Measurements from ENCODE around the gene ZNF235.
"Not testable (repeated sequence)": the region's sequence is repeated elsewhere in the genome, so short reads cannot be mapped to it uniquely, and the experiment has no call there.

ZNF235 gene

DNA sequence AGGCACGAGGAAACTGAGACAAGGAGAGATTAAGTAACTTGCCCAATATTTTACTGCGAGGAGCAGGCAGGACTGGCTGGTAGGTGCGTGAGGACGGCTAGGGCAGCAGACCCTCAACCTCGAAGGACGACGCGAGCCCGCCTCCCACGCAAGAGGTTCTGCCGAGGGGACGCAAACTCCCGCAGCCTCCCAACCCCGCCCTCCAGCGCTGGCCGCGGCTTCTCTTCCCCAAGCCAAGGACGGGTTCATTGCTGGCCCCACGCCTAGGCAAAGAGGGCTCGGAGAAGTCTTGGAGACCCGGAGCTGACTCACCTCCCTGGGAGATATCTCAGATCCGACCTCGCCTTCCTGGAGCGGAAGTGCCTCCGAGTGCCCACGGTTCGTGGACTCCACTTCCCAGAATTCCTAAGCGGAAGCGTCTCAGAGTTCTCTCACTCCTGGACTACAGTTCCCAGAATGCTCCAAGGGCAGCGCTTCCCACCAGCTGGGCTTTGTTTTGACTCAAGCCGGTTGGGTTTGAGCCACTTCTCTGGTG, at the start of gene ZNF235:
ZNF235 (minus strand) TSS at position 367 of the 535 bp plus-strand sequence. CDS start 1,621 bp downstream, outside the sequence.
- DNase-seq = peak; percentile 83

DNA sequence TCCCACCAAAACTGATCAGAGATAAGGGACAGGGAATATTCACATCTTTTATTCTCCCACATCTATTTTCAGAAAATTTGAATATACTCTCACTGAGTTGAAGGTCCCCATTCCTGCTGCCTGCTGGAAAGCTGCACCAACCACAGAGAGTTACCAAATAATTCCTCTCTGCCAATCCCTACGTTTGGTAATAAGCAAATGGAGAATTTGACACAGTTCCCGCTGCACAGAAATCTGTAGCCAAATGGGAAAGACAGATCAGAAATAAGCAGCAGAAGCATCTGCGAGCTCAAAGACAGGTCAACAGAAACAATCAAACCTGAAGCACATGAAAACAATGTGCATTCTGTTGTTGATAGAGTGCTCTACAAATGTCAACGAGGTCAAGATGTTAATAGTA, 41.7 kb upstream of the ZNF235 start:
- no peak for DNase-seq

DNA sequence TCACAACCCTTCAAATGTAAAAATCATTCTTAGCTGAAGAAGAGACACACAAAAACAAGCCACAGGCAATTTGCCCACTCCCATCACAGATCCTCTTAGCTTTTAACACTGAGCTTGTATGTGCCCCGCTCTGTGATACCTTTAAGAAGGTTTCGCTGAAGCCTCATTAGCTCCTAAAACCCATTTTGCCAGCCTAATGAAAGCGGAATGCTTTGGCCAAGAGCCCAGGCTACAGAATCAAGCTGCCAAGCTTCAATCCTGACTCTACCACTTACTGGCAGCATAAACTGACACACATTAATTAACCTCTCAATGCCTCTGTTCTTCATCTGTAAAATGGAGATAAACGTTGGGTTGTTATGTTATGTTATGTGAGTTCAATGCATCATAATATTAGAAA, 41.1 kb upstream of the ZNF235 start:
- no peak for DNase-seq

DNA sequence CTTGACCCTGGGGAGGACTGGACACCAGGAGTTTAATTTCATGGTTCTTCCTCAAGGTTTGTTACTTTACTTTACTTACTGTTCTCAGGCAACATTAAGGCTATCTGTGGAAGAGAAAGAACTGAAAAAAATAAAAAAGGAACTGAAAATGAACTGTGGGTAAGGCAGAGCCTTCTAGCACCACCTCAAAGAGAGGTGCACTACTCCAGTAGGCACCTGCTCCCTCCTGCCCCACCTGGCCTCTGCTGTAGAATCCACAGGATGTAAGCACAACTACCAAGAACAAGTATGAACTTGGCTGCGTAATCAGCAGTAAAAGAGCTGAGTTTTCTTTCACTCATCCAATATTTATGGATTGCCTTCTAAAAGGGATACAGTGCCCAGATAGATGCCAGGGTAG, 39.4 kb upstream of the ZNF235 start:
- no peak for DNase-seq

DNA sequence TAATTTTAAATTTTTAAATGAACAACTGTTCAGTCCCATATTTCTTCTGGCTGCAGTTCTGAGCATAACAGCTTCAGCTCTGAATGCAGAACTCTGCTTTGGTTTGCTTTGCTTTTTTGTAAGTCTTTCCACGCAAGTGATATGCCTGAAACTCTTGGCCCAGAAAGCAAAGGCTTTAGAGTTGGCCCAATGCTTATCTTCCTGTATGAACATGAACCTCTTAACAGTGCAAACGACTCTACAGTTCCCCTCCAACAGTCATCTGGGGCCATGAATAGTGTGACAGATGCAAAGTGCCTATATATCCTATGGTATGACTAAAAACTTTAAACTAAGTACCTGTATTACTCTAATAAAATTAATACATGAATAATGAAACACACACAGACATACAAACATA, 37.0 kb upstream of the ZNF235 start:
- no peak for DNase-seq

DNA sequence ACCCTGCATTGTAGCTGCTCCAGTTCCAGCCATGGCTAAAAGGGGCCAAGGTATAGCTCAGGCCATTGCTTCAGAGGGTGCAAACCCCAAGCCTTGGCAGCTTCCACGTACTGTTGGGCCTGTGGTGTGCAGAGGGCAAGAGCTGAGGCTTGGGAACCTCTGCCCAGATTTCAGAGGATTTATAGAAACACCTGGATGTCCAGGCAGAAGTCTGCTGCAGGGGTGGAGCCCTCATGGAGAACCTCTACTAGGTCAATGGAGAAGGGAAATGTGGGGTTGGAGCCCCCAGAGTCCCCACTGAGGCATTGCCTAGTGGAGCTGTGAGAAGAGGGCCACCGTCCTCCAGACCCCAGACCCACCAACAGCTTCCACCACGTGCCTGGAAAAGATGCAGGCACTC, 29.8 kb upstream of the ZNF235 start:
- not testable (repeated sequence) for DNase-seq

DNA sequence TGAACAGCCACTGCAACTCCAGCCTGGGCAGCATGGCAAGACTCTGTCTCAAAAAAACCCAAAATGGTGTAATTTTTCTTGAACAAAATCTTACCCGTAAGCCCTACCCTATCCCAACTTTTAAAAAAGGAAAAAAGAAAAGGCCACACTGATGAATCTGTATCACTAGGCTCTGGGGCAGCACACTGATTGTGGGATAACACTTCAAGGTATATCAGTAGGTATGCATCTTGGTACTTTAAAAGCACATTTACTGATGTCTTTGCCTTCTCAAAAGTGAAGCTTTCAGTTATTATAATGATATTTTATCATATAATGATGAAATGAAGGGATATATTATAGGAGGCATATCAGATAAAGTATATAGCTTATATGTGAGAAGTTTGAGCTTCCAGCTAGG, 27.3 kb upstream of the ZNF235 start:
- no peak for DNase-seq

DNA sequence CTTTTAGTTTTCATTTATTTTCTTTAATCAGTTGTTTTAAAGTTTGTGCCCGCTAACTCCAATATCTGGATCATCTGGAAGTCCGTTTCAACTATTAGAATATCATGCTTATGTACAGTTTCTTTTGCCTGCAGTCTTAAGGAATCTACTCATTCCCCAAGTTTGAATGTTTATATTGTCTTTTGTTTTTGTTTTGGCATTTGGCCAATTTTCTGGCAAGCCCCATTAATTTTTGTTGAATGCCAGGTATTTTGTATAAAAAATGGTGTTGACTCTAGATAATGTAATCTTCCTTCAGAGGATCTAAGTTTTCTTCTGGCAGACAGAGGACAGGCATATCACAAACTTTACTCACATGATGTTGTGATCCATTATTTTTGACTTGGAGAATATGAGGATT, 11.1 kb upstream of the ZNF235 start:
- no peak for DNase-seq

DNA sequence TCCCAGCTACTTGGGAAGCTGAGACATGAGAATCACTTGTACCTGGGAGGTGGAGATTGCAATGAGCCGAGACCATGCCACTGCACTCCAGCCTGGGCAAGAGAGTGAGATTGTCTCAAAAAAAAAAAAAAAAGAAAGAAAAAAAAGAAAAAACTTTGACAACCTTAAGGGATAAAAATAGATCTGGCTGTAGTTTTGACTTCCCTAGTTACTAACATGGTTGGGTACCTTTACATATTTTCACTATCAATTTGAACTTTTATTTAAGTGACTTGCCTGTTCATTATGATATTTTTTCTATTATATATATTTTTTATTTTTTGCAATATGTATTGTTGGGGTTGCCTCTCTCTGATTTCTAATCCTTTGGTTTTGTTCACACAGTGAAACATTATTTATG, 8.4 kb upstream of the ZNF235 start:
- no peak for DNase-seq

DNA sequence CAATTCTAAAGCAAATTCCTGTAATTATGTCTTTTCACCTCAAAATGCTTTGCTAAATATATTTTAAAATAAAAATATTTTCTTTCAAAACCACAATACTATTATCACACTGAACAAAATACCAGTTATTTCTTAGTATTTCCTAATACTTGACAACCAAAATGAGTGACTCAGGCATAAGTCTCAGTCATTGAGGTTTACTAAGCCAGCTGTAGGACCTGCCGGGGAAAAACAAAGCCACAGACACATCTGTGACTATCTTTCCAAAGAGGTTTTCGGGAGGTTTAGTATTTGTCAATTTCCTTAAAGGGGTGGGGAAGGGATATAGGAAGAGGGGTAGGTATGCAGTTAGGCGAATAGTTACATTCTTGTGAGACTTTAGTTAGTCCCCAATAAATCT, 3.2 kb upstream of the ZNF235 start:
- no peak for DNase-seq

DNA sequence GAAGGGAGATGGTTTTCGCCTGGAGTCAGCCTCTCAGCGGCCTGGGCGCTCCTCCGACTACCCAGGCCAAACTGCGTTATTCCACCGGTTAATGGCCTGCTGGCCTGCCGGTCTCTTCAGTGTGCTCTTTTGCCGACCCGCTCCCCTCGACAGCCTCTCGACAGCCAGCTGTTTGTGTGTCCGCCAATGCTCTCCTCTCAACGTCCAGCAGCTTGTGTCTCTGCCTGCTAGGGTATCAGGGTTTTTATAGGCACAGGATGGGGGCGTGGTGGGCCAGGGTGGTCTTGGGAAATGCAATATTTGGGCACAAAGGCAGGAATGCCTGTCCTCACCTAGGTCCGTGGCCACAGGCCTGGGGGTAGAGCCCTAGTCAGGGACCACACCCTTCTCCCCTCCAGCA, 1.5 kb upstream of the ZNF235 start:
- DNase-seq = no peak

DNA sequence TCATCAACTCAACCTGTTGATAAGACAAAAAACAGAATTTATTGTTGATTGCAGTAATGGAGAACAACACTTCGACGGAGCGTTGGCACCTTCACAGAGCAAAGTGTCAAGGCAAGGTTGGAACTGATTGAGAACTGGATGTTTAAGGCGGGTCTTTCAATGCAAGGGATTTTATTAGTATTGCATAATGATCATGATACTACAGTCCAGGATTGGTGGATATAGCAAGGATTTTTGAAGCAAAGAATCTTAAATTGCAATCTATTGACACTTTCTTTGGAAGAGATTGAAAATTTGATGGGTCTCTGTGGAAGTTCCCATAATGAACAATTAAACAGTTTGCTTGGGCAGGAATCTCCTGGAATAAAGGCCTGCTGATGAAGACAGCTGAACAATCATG, 632 bp upstream of the ZNF235 start:
- no peak for DNase-seq

DNA sequence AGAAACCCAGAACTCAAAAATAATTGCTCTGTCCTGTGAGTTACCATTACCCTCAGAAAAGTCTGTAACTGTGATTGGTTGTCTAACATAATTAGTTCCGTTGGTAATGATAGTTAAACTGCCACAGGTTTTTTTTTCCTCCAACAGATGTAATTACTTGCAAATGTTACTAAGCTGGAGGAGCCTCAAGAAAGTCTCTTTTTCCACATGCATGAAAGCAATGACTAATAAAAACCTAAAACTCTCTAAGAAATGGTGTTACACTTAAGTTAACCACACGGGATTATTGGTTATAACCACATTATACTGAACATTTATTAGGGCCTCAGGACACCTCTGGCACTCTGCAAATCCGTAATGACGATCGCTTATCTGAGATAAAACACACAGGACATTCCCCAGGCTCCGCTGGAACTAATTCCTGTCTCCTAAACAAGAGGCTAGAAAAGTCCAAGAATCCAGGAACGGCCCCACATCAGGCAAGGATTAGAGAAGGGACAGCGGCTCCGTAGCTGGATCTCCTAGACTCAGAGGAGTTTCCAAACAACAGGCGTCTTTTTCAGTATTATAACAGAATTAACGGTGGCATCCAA, 753 bp downstream of the ZNF235 start:
- DNase-seq = peak; percentile 27

DNA sequence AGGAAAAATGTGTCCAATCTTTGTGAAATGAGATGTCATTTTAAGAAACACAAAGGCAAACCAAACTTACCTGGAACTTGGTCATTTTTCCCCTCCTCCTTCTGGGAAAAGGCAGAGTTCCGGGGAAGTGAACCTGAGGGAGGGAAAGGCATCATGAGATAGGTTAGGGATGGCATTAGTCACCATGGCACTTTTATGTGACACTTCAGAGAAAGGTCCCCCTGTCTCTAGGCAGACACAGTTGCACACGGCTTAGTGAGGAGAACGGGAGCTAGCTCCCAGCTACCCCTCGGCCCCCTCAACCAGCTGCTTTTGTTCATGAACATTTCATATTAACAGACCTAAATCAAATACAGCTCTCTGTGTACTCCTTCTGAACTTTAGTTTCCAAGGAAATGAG, 1.5 kb downstream of the ZNF235 start:
- DNase-seq = no peak

DNA sequence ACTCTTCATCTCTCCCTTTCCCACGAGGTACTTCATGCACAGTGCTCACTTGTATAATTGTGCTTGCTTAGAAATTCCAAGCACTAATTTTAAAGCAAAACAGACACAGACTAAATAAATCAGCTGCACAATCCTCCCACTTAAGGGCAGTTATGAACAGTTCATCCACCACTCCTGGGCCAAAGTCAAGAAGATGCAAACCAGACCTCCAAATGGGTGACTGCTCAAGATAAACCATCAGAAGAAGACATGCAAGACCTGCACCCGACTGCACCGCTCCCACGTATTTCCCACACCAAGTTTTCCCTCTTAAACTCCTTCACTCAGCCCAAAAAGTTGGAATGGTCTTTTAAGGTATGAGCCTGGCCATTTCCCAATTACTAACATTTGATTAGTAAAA, 19.9 kb downstream of the ZNF235 start:
- no peak for DNase-seq

DNA sequence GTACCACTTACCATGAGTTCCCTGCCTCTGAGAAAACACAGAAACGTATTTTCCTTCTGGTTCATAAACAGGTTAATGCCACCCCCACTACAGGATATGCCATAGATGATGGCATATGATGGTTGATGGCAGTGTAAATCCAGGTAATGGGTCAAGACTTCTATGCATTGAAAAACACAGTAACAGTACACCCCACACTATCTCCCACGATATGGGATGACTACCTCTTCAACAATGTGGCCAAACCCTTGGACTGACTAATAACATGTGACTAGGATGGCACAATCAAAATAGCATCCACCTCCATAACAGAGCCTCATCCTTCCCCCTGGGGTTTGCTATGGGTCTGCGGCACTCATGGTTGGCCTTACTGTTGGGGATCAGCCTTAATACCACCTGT, 22.0 kb downstream of the ZNF235 start:
- DNase-seq = no peak

DNA sequence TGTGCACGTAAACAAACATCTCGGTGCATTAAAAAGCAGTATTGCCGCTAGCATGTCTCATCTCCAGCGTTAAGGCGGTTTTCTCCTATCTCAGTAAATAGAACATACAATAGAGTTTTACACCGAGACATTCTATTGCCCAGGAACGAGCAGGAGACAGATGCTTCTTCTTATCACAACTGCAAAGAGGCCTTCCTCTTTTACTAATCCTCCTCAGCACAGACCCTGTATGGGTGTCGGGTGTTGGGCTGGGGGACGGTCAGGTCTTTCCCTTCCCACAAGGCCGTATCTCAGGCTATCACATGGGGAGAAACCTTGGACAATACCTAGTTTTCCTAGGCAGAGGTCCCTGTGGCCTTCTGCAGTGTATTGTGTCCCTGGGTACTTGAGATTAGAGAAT, 23.9 kb downstream of the ZNF235 start:
- no peak for DNase-seq

DNA sequence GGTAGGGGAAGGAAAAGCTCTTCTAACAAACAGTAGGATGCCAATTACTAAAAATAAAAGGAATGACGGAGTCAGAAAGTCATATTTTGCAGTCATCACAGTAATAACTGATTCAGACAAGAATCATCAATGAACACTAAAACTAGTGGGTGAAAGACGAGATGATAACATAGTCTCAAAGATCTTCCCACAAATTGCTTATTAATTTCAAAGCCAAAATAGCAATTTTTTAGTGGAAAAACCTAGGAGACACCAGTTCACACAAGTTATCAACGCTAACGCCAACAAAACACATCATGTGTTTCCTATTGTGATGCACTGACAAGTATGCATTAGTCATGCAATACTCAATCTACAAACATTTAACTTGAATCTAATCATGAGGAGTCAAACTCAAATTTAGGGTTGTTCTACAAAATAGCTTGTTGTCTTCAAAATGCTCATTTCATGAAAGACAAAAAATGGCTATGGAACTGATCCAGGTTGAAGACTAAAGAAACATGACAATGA, 26.6 kb downstream of the ZNF235 start:
- no peak for DNase-seq

DNA sequence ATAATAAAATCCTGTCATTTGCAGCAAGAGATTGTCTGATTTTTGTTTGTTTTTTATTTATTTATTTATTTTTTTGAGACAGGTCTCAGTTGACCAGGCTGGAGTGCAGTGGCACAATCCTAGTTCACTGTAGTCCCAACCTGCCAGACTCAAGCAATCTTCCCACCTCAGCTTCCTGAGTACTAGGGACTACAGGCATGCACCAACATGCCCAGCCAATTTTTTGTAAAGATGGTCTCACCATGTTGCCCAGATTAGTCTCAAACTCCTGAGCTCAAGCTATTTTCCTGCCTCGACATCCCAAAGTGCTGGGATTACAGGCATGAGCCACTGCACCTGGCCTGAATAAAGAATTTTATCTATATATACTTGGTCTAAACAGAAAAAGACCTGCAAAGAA, 27.5 kb downstream of the ZNF235 start:
- DNase-seq = no peak

DNA sequence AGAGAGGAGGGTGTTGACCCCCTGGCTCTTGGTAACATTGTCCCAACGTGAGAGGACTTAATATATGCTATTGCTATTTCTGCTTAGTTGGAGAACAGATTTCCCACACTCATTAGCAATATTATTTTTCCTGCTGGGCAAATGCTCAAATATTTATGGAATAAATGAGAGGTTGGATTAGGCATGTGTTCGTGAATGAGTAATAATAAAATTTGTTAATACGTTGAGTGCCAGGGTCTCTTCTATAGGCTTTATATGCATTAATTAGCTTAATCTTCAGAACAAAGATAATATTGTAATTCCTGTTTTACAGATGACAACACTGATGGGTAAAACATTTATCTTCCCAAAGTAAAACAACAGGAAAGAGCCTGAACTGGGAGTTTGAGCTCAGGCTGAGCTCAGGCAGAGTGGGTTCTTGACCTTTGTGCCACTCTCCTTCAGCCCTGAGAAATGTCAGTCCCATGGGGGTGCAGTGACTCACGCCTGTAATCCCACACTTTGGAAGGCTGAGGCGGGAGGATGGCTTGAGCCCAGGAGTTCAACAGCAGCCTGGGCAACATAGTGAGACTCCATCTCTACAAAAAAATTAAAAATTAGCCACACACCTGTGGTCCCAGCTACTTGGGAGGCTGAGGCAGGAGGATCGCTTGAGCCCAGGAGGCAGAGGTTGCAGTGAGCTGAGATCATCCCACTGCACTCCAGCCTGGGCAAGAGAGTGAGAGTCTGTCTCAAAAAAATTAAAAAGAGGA, 44.0 kb downstream of the ZNF235 start:
- no peak for DNase-seq

DNA sequence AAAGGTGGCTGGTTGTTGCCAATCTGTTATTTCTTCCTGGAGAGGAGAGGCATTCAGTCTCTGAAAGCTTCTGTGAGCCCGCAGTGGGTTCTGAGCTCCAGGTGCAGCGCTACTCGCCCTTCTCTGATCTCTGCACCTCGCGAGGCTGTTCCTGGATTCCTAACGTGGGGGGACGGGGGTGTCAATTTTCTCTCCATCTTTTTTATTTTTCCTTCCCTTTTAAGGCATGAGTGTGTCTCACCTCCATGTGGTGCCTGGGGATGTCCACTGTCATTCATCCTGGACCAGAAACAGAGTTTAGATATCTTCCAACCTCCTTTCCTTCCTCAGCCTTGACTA, 44.5 kb downstream of the ZNF235 start:
- DNase-seq = no peak

DNA sequence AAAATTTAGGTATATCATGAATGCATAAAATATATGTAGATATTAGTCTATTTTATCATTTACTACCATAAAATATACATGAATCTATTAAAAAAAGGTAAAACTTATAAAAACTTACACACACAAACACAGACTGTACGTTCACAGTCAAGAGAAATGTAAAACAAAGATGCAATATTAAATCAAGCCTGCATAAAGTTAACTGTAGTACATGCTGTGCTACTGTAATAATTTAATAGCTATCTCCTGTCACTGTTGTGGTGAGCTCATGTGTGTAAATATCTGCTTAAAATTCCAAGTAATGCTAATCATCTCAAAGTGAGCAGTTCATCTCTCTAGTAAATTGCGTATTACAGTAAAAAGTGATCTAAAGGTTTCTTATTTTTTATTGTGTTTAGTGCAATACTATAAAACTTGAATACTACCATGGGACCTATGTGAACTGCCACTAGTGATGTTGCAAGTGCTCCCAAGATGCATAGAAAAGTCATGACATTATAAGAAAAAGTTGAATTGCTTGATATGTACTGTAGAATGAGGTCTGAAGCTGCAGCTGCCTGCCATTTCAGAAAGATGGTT, 45.9 kb downstream of the ZNF235 start:
- no peak for DNase-seq

DNA sequence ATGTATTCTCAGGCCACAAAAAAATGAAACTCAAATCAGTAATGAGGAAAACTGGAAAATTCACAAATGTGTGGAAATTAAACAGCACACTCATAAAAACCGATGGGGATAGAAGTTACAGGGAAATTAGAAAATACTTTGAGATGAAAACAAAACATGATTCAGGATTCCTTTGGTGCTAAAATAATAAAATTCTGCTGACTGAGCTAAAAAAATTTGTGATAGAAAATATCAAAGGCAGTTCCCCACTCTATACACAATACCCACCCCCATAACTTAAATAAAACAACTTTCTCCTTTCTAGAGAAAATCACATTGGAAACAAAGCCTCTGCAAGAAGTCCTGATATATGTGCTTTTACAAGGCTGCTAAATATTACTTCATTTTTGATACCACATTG, 46.7 kb downstream of the ZNF235 start:
- DNase-seq = no peak

DNA sequence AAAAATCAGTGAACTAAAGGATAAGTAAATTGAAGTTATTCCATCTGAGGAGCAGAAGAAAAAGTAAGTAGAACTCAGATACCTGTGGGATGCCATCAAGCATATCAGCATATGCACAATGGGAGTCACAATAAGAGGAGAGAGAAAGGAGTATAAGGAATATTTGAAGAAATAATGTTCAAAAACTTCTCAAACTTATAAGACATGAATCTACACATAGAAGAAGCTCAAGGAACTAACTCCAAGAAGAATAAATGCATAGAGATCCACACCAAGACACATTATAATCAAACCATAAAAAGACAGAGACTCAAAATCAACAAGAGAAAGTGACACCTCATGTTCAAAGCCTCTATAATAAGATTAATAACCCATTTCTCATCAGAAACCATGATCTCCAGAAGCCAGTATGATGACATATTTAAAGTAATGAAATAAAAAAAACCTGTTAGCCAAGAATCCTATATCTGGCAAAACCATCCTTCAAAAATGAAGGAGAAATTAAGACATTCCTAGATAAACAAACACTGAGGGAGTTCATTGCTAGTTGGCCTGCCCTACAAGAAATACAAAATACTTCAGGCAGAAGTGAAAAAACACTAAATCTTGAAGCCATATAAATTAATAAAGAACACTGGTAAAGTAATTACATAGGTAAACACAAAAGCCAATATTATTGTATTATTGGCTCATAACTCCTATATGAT, 49.0 kb downstream of the ZNF235 start:
- no peak for DNase-seq
